Endodermal cell (in vitro differentiated cells): ENCODE measurements around the gene ANO8. TPM values are rescaled to one million over a fixed set of nuclear protein-coding genes. Genes with fewer than 3 reads are reported as not detected.

Experiments used
- DNase-seq: peaks from one replicate; pipeline ENCODE4 v3.0.0-alpha.2; 2017
- H3K27ac ChIP-seq: 2 replicates; pipeline ENCODE4 v1.5.1; 2013; ENCODE audit warnings: mild to moderate bottlenecking, low read depth, low read length, moderate library complexity
- H3K27me3 ChIP-seq: 2 replicates; pipeline ENCODE4 v1.6.1; 2013; ENCODE audit warnings: mild to moderate bottlenecking, low read length, moderate library complexity; ENCODE audit not compliant: insufficient read depth, control insufficient read depth, poor library complexity, severe bottlenecking
- H3K36me3 ChIP-seq: 2 replicates; pipeline ENCODE4 v1.7.0; 2013; ENCODE audit warnings: mild to moderate bottlenecking, low read length, moderate library complexity; ENCODE audit not compliant: control insufficient read depth, insufficient read depth
- H3K4me1 ChIP-seq: one replicate; pipeline ENCODE4 v1.7.0; 2013; ENCODE audit warnings: low read length; ENCODE audit not compliant: control insufficient read depth, insufficient read depth
- H3K4me3 ChIP-seq: 2 replicates; pipeline ENCODE4 v1.5.1; 2013; ENCODE audit warnings: mild to moderate bottlenecking, low read length, moderate library complexity
- H3K9ac ChIP-seq: 2 replicates; pipeline ENCODE4 v1.6.1; 2013; ENCODE audit warnings: mild to moderate bottlenecking, low read length, moderate library complexity; ENCODE audit not compliant: poor library complexity, severe bottlenecking; ENCODE audit errors: extremely low read depth
- H3K9me3 ChIP-seq: 2 replicates; pipeline ENCODE4 v1.6.1; 2013; ENCODE audit warnings: mild to moderate bottlenecking, low read length, moderate library complexity; ENCODE audit not compliant: control insufficient read depth
- H3K27ac Mint-ChIP-seq: 2 replicates; pipeline ENCODE4 v1.8.0; 2020; ENCODE audit warnings: mixed read lengths
- H3K27me3 Mint-ChIP-seq: 2 replicates; pipeline ENCODE4 v1.8.0; 2021; ENCODE audit warnings: mild to moderate bottlenecking, mixed read lengths; ENCODE audit not compliant: insufficient read depth
- H3K36me3 Mint-ChIP-seq: 2 replicates; pipeline ENCODE4 v1.8.0; 2020; ENCODE audit warnings: low read depth, mixed read lengths
- H3K4me1 Mint-ChIP-seq: 2 replicates; pipeline ENCODE4 v1.8.0; 2020; ENCODE audit warnings: mixed read lengths
- H3K4me3 Mint-ChIP-seq: 2 replicates; pipeline ENCODE4 v1.8.0; 2020; ENCODE audit warnings: mild to moderate bottlenecking, moderate library complexity, mixed read lengths
- H3K9me3 Mint-ChIP-seq: 2 replicates; pipeline ENCODE4 v1.8.0; 2020; ENCODE audit warnings: mild to moderate bottlenecking, mixed read lengths
- CTCF ChIP-seq: fragments of 200-600 bp; sonication (generic); conservative IDR thresholded peaks from 2 replicates; pipeline ENCODE4 v1.5.0; 2021; ENCODE audit warnings: antibody characterized with exemption, mild to moderate bottlenecking
- WGBS, 2 experiments: methylation state at CpG; one replicate each; pipeline versions ENCODE4 v1.1.5 to v1.1.7; 2013; ENCODE audit warnings: missing lambda C conversion rate in 2 of 2, mixed read lengths in 1 of 2; ENCODE audit not compliant: insufficient coverage in 1 of 2, insufficient read length in 1 of 2; 5-methylcytosine and 5-hydroxymethylcytosine counted together
- total RNA-seq, 2 donors: library from RNA; stranded (reverse); fragmentation: NEBNext Ultra II Directional in 1 of 2; extraction: Animal tissue kit (Norgen Biotek cat#: 25700) in 1 of 2; gene quantifications; 2 replicates in 1 of 2; 3 replicates in 1 of 2; pipeline ENCODE4 v1.2.1, GENCODE V29; 2021

Gene ANO8
- total RNA-seq, 2 donors from 2014 or later, result 27.5 to 29.5 TPM

- H3K36me3 Mint-ChIP-seq, result peaks cover 11% of the 10 kb centered on the region
- Histone ChIP-seq H3K4me1 (no peaks in the 10 kb centered on the region), H3K27me3 (no peaks in the 10 kb centered on the region), H3K27ac (no peak within 1 kb of the TSS), H3K36me3 (peaks cover 2% of the 10 kb centered on the region), H3K9ac (peak within 1 kb of the TSS; percentile 49), H3K4me3 (peak within 1 kb of the TSS; percentile 73), H3K9me3 (peaks cover 2% of the 10 kb centered on the region)
- H3K27ac Mint-ChIP-seq, result no peak within 1 kb of the TSS
- peak; percentile 83 for TF ChIP-seq CTCF
- DNase-seq, result peak; percentile 99
- peaks cover 17% of the 10 kb centered on the region for H3K4me1 Mint-ChIP-seq
- 2 to 4% methylated on average over 28 to 52 of the region's 52 CpGs for WGBS, 2 experiments
- H3K4me3 Mint-ChIP-seq, result peak within 1 kb of the TSS; percentile 61
- peaks cover 2% of the 10 kb centered on the region for H3K9me3 Mint-ChIP-seq
- no peaks in the 10 kb centered on the region for H3K27me3 Mint-ChIP-seq
Measured at GRCh38 chr19:17303167-17303939, 31.3 kb downstream of the ANO8 start, which contains the start of gene ABHD8. Gene ABHD8, minus strand, starts transcription at chr19:17303425. Its CDS starts 1,809 bp downstream, at chr19:17301616.

GRCh38 chr19:17302391-17303166, 32.1 kb downstream of the ANO8 start:
- H3K4me3 ChIP-seq, result peak overlapping the region; percentile 73
- H3K27me3 ChIP-seq, result no peaks in the 10 kb centered on the region
- 20 to 21% methylated on average over 16 to 29 of the region's 29 CpGs for WGBS, 2 experiments
- H3K36me3 ChIP-seq, result peaks cover 6% of the 10 kb centered on the region
- no peak for TF ChIP-seq CTCF
- H3K4me1 ChIP-seq, result no peaks in the 10 kb centered on the region
- DNase-seq, result peak; percentile 68
- no peak overlapping the region for H3K27ac ChIP-seq
- peak overlapping the region; percentile 49 for H3K9ac ChIP-seq
- Mint-ChIP-seq H3K9me3 (peaks cover 10% of the 10 kb centered on the region), H3K27ac (no peak overlapping the region), H3K4me3 (peak overlapping the region; percentile 61), H3K27me3 (no peaks in the 10 kb centered on the region), H3K4me1 (peaks cover 12% of the 10 kb centered on the region), H3K36me3 (peaks cover 15% of the 10 kb centered on the region)
- H3K9me3 ChIP-seq, result peaks cover 5% of the 10 kb centered on the region

GRCh38 chr19:17300992-17301619, 33.5 kb downstream of the ANO8 start:
- no peak overlapping the region for H3K4me3 ChIP-seq
- no peak for DNase-seq
- Mint-ChIP-seq H3K27ac (no peak overlapping the region), H3K4me1 (peaks cover 8% of the 10 kb centered on the region), H3K4me3 (no peak overlapping the region), H3K9me3 (peaks cover 13% of the 10 kb centered on the region), H3K27me3 (no peaks in the 10 kb centered on the region), H3K36me3 (peaks cover 21% of the 10 kb centered on the region)
- peaks cover 9% of the 10 kb centered on the region for H3K36me3 ChIP-seq
- no peak overlapping the region for H3K27ac ChIP-seq
- no peak overlapping the region for H3K9ac ChIP-seq
- no peak for TF ChIP-seq CTCF
- peaks cover 10% of the 10 kb centered on the region for H3K9me3 ChIP-seq
- no peaks in the 10 kb centered on the region for H3K4me1 ChIP-seq
- 95 to 97% methylated on average over 34 to 51 of the region's 51 CpGs for WGBS, 2 experiments
- no peaks in the 10 kb centered on the region for H3K27me3 ChIP-seq
